Suprapubic skin (tissue), 4 donors: Measurements from ENCODE around the gene CBFA2T2. TPM values are rescaled to one million over a fixed set of nuclear protein-coding genes. Genes with fewer than 3 reads are reported as not detected.

Experiments used
- DNase-seq, 2 donors: peaks; one replicate each; pipeline ENCODE4 v3.0.0-alpha.2; 2019; ENCODE audit warnings: low spot score in 2 of 2
- H3K27ac ChIP-seq: fragments of 200-600 bp; sonication (generic); one replicate; pipeline ENCODE4 v1.5.1; 2019
- H3K27me3 ChIP-seq: fragments of 200-600 bp; sonication (generic); one replicate; pipeline ENCODE4 v1.5.1; 2019
- H3K36me3 ChIP-seq: fragments of 200-600 bp; sonication (generic); one replicate; pipeline ENCODE4 v1.5.1; 2019
- H3K4me1 ChIP-seq: fragments of 200-600 bp; sonication (generic); one replicate; pipeline ENCODE4 v1.5.1; 2019
- H3K4me3 ChIP-seq: fragments of 200-600 bp; sonication (generic); one replicate; pipeline ENCODE4 v1.5.1; 2019; ENCODE audit warnings: mild to moderate bottlenecking
- H3K9me3 ChIP-seq: fragments of 200-600 bp; sonication (generic); one replicate; pipeline ENCODE4 v1.5.1; 2019
- CTCF ChIP-seq, 2 donors: fragments of 200-600 bp in 1 of 2; fragments of 450-650 bp in 1 of 2; sonication (generic) in 1 of 2; IDR thresholded peaks; one replicate each; pipeline ENCODE4 v1.5.1; 2016 to 2019; ENCODE audit warnings: antibody characterized with exemption in 2 of 2, mild to moderate bottlenecking in 1 of 2, moderate library complexity in 1 of 2
- EP300 ChIP-seq: sonication (generic); formaldehyde crosslinking; IDR thresholded peaks from one replicate; pipeline ENCODE4 v1.6.1; 2017; ENCODE audit warnings: antibody characterized with exemption
- POLR2A ChIP-seq, 2 donors: fragments of 450-650 bp; IDR thresholded peaks; one replicate each; pipeline ENCODE4 v1.6.1; 2017; ENCODE audit warnings: antibody characterized with exemption in 2 of 2, mild to moderate bottlenecking in 2 of 2, moderate library complexity in 2 of 2
- POLR2AphosphoS5 ChIP-seq, 3 donors: sonication (generic); formaldehyde crosslinking; IDR thresholded peaks; one replicate each; pipeline ENCODE4 v1.6.1; 2017; ENCODE audit warnings: antibody characterized with exemption in 3 of 3
- WGBS: methylation state at CpG from one replicate; pipeline ENCODE4 v1.1.5; 2018; 5-methylcytosine and 5-hydroxymethylcytosine counted together
- total RNA-seq, 4 donors: library from RNA; depleted of rRNA; stranded (reverse); fragments of >200 nt; gene quantifications; one replicate each; pipeline ENCODE4 v1.1.0, GENCODE V29; 2016

The CBFA2T2 gene
- total RNA-seq, 4 donors from 2014 or later, result 20.9 to 36.7 (median 26.1) TPM

- TF ChIP-seq CTCF (IDR thresholded peaks at IDR 0.05) (no peak), EP300 (no peak), POLR2AphosphoS5 (IDR thresholded peaks at IDR 0.05) (no peak), POLR2A (IDR thresholded peaks at IDR 0.05) (no peak)
- Histone ChIP-seq H3K9me3 (no peaks in the 10 kb centered on the region), H3K27me3 (no peaks in the 10 kb centered on the region), H3K27ac (peak overlapping the region; percentile 91), H3K36me3 (peaks cover 4% of the 10 kb centered on the region), H3K4me1 (peaks cover 53% of the 10 kb centered on the region), H3K4me3 (no peak overlapping the region)
- DNase-seq, result no peak
- WGBS, result 83% methylated on average over 7 of the region's 11 CpGs
Measured at GRCh38 chr20:33676121-33676520, 186.2 kb downstream of the CBFA2T2 start.

DNA sequence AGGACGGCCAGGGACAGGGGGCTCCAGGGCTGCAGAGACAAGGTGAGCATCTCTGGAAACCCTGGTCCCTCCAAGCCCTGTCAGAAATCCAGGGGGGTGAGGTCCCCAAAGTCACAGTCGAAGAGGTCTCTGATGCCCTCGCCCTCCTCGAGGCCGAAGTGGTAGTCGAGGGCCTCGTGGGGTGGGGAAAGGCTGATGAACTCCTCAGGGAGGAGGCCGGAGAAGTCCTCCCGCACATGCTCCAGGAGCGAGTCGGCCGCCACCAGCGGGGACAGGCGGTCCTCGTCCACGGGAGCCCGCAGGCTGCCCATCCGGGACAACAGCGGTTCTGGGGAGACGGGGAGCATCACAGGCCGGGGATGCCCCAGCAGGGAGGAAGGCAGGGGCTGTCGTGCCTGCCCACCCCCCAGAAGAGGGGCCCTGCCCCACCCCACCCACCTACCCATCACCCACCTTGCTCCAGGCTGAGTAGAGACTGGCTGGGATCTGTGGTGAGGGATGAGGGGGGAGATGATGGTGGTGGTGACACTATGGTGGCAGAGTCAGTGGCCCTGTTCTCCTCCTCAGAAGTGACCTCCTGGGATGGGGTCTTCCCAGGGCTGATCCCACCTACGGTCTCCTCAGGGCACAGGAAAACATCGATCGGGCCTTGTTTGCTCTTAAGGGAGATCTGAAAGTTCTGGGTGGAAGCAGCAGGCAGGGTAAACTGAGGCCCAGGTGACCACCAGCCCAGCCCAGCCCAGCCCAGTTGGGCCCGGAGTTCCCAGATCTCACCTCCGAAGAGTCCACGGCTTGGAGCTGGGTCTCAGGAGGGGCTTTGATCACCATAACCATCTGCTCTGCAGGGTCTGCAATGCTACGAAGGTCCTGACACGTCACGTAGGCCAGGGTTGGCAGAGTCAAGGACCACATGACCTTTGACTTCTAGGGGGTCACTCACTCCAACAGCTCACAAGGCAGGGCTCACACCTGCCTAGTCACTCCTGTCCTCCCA is 187.1 kb downstream of the CBFA2T2 start:
- Histone ChIP-seq H3K27ac (peak overlapping the region; percentile 91), H3K4me3 (no peak overlapping the region), H3K4me1 (peaks cover 53% of the 10 kb centered on the region), H3K36me3 (no peaks in the 10 kb centered on the region), H3K27me3 (no peaks in the 10 kb centered on the region), H3K9me3 (no peaks in the 10 kb centered on the region)
- WGBS, result 84% methylated on average over 6 of the region's 31 CpGs
- no peak for DNase-seq
- TF ChIP-seq POLR2A (IDR thresholded peaks at IDR 0.05), result no peak
- no peak for TF ChIP-seq CTCF (IDR thresholded peaks at IDR 0.05)
- no peak for TF ChIP-seq POLR2AphosphoS5 (IDR thresholded peaks at IDR 0.05)
- no peak for TF ChIP-seq EP300

DNA sequence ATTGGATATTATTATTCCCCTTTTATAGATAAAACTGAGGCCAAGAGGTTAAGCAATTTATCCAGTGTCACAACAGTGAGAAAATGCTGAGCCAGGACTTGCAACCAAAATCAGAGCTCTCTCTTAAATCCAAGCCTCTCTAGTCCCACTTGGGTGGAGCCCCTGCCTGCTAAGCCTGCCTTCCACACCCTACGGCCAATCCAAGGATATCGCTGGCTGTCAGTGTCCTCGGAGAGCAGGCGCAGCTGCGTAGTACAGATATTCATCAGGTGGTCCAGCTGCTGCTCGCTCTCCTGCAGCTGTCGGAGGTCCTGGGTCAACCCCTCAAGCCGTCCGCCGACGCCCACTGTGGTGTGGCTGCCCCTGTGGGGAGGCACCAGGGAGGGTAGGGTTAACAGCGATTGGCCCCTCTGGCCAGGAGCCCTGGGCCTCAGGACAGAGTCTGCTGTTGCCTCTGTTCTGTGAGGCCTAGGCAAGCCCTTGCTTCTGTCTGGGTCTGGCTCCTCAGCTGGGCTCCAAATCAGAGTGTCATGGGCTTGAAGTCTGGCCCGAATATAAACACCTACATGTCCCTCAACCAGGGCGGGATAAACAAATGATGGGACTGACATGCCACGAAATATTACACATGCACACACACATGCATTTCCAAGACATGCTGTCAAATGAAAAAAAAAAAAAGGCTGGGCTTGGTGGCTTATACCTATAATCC is 188.3 kb downstream of the CBFA2T2 start:
- 87% methylated on average over 8 of the region's 15 CpGs for WGBS
- peak overlapping the region; percentile 41 for H3K27ac ChIP-seq
- no peak for DNase-seq

GRCh38 chr20:33679758-33680485 is 190.0 kb downstream of the CBFA2T2 start:
- no peaks in the 10 kb centered on the region for H3K36me3 ChIP-seq
- no peak overlapping the region for H3K27ac ChIP-seq
- H3K4me1 ChIP-seq, result peaks cover 34% of the 10 kb centered on the region
- DNase-seq, result no peak
- WGBS, result 80% methylated on average over 14 of the region's 20 CpGs
- TF ChIP-seq CTCF (IDR thresholded peaks at IDR 0.05), result no peak
- TF ChIP-seq POLR2AphosphoS5 (IDR thresholded peaks at IDR 0.05), result no peak
- no peak for TF ChIP-seq EP300
- no peak for TF ChIP-seq POLR2A (IDR thresholded peaks at IDR 0.05)
- H3K9me3 ChIP-seq, result no peaks in the 10 kb centered on the region
- no peaks in the 10 kb centered on the region for H3K27me3 ChIP-seq
- H3K4me3 ChIP-seq, result no peak overlapping the region

More for the DNA sequence above, 188.3 kb downstream of the CBFA2T2 start:
- TF ChIP-seq EP300 (no peak), POLR2A (IDR thresholded peaks at IDR 0.05) (no peak), CTCF (IDR thresholded peaks at IDR 0.05) (no peak), POLR2AphosphoS5 (IDR thresholded peaks at IDR 0.05) (no peak)
- no peaks in the 10 kb centered on the region for H3K27me3 ChIP-seq
- no peaks in the 10 kb centered on the region for H3K36me3 ChIP-seq
- H3K4me3 ChIP-seq, result no peak overlapping the region
- peaks cover 43% of the 10 kb centered on the region for H3K4me1 ChIP-seq
- no peaks in the 10 kb centered on the region for H3K9me3 ChIP-seq
